GM19099 (cell line): ENCODE measurements around the gene LILRA2.
A peak's percentile ranks its signal among the peaks of the same experiment; 100 is the strongest.
"Not testable (repeated sequence)": the region's sequence is repeated elsewhere in the genome, so short reads cannot be mapped to it uniquely, and the experiment has no call there.

ENCODE experiments used
- POLR2A ChIP-seq: IDR thresholded peaks from 3 replicates; pipeline ENCODE4 v1.6.1; 2011; ENCODE audit warnings: low read depth; ENCODE audit not compliant: insufficient read length; ENCODE audit errors: extremely low read depth

LILRA2 gene

GRCh38 chr19:54606891-54607784 lies 33.5 kb downstream of the LILRA2 start:
- TF ChIP-seq POLR2A: no peak

- no peak for TF ChIP-seq POLR2A
Observed at GRCh38 chr19:54607785-54608150, 34.2 kb downstream of the LILRA2 start.

- TF ChIP-seq POLR2A: no peak
Observed at GRCh38 chr19:54608205-54608604, 34.6 kb downstream of the LILRA2 start.

GRCh38 chr19:54608792-54609191 lies 35.2 kb downstream of the LILRA2 start:
- TF ChIP-seq POLR2A: no peak

- TF ChIP-seq POLR2A: no peak
Observed at GRCh38 chr19:54609356-54609791, 35.8 kb downstream of the LILRA2 start.

- TF ChIP-seq POLR2A: no peak
Observed at GRCh38 chr19:54612428-54612827, 38.8 kb downstream of the LILRA2 start.

- no peak for TF ChIP-seq POLR2A
Observed at GRCh38 chr19:54614726-54615125, 41.1 kb downstream of the LILRA2 start.

- no peak for TF ChIP-seq POLR2A
Observed at GRCh38 chr19:54616057-54616456, 42.5 kb downstream of the LILRA2 start.

GRCh38 chr19:54616821-54617560 lies 43.4 kb downstream of the LILRA2 start:
- TF ChIP-seq POLR2A: peak; percentile 51

GRCh38 chr19:54620464-54620863 lies 46.9 kb downstream of the LILRA2 start:
- TF ChIP-seq POLR2A: no peak

- no peak for TF ChIP-seq POLR2A
Observed at GRCh38 chr19:54622431-54622830, 48.8 kb downstream of the LILRA2 start.

GRCh38 chr19:54626757-54627156 lies 53.2 kb downstream of the LILRA2 start:
- no peak for TF ChIP-seq POLR2A

GRCh38 chr19:54630262-54630661 lies 56.7 kb downstream of the LILRA2 start, which contains the start of gene LILRB1:
Gene LILRB1 (plus strand): TSS chr19:54630484. CDS start chr19:54631074, 590 bp downstream.
- not testable (repeated sequence) for TF ChIP-seq POLR2A

GRCh38 chr19:54630782-54631181 lies 57.2 kb downstream of the LILRA2 start:
- no peak for TF ChIP-seq POLR2A

GRCh38 chr19:54633401-54633800 lies 59.8 kb downstream of the LILRA2 start:
- no peak for TF ChIP-seq POLR2A

- TF ChIP-seq POLR2A: no peak
Observed at GRCh38 chr19:54638683-54639082, 65.1 kb downstream of the LILRA2 start.
